Hypothalamus (tissue), 51 donors: Measurements from ENCODE around the gene LRTM2.

Experiments used
- DNase-seq, 51 donors: peaks; one replicate each; lab custom pipeline; 2025; lab: John Stamatoyannopoulos, UW

LRTM2 gene

DNA sequence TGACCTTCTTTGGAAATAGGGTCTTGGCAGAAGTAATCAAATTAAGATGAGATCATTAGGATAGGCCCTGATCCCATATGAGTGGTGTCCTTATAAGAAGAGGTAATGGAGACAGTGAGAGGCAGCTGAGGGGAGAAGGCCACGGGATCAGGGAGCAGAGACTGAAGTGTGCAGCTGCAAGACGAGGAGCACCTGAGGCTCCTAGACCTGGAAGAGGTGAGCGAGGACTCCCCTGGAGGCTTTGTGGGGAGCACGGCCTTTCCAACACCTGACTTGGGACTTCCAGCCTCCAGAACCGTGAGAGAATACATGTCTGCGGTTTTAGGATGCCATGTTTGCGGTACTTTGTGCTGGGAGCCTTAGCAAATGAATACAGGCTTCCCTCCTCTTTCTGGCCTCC is 37.5 kb downstream of the LRTM2 start:
- DNase-seq: no peak

- no peak for DNase-seq
Measured at GRCh38 chr12:1858456-1858855, 38.1 kb downstream of the LRTM2 start.

DNA sequence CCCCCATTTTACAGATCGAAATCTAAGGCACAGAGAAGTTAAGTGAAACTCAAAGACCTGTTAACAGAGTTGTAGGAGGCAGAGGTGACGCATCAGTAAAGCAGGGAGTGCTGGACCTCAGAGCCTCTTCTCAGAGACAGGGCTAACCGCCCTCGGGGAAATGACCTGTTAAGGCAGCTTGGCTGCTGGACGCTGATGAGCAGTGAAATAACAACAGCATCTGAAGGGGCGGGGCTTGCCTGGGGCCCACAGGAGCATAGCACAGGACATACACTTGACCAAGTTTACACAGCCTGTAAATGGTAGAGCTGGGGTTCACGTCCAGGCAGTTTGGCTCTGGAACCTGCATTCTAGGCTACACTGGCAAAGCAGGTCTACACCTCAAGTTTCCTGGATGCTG is 39.3 kb downstream of the LRTM2 start:
- no peak for DNase-seq

DNA sequence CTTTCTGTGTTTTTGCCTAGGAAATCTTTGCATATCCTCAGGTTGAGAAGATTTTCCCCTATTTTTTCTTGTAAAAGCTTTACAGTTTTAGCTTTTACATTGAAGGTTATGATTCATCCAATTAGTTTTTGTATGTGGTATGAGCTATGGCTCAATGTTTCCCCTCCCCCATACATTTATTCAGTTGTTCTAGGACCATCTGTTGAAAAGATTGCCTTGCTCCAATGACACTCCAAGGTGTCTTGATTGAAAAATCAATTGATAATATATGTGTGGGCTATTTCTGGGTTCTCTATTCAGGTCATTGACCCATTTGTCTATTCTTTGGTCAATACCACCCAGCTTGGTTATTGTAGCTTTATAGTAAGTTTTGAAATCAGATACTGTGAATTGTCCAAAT is 42.6 kb downstream of the LRTM2 start:
- DNase-seq: no peak

DNA sequence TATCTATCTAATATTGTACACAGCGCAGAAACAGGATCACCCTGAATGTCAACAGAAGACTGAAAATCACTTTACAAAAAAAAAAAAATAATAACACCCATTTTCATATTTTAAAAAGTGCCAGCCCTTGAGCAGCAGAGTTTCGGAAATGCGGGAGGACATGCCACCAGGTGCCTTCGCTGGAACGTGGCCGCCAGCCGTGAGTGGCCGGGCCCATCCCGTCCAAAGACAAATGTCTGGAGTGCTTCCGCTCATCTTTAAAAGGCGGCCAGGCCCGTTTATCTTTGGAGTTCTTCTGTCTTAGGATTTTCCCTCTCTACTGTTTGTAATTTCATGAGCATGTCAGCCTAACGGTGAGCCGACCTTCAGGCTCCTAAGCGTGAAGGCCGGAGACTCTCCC is 43.5 kb downstream of the LRTM2 start:
- DNase-seq: no peak

DNA sequence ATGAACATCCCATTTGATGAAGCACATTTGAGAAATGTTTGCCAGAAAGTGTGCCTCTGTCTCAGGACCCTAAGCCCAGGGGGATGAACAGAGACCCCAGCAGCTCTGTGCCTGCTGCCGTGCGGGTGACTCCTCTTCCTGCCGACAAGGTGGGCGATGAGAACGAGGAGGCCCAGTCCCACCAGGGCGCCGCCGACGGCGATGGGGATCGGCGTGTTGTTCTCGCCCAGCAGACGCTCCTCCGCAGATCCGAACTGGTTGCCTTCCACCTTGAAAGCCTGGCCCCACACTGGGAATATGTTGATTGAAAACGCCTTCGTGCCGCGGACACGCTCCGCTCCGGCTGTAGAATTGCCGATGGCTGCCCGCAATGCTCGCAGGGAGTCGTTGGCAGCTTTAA is 44.1 kb downstream of the LRTM2 start:
- DNase-seq: no peak

- DNase-seq: no peak
Measured at GRCh38 chr12:1864867-1865266, 44.5 kb downstream of the LRTM2 start.

DNA sequence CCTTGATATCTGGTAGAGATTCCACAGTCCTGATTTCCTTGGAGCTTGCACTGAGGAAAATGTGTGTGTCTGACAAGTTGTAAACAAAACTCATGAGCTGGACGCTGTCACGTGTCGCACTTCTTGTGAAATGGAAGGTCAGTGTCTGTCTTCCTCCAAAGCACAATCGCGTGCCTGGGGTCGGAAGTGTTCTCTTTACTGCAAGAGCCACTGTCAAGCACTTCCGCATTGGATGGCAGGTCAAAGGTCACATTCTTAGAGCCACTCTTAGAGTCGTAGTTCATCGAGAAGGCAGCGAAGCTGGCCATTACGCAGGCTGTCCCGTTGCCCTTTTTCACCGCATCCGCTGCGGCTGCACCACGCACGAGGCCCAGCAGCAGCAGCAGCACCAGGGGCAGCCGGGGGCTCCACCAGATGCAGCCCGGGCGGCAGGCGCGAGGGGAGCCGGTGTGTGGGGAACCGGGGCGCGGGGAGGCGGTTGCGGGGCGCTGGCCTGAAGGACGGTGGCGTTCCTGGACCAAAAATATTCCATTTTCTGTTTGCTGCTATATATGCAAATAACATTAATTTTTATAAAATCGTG is 45.0 kb downstream of the LRTM2 start:
- no peak for DNase-seq

GRCh38 chr12:1869145-1869544 is 48.8 kb downstream of the LRTM2 start:
- DNase-seq: no peak

- DNase-seq: no peak
Measured at GRCh38 chr12:1870086-1870485, 49.7 kb downstream of the LRTM2 start.

DNA sequence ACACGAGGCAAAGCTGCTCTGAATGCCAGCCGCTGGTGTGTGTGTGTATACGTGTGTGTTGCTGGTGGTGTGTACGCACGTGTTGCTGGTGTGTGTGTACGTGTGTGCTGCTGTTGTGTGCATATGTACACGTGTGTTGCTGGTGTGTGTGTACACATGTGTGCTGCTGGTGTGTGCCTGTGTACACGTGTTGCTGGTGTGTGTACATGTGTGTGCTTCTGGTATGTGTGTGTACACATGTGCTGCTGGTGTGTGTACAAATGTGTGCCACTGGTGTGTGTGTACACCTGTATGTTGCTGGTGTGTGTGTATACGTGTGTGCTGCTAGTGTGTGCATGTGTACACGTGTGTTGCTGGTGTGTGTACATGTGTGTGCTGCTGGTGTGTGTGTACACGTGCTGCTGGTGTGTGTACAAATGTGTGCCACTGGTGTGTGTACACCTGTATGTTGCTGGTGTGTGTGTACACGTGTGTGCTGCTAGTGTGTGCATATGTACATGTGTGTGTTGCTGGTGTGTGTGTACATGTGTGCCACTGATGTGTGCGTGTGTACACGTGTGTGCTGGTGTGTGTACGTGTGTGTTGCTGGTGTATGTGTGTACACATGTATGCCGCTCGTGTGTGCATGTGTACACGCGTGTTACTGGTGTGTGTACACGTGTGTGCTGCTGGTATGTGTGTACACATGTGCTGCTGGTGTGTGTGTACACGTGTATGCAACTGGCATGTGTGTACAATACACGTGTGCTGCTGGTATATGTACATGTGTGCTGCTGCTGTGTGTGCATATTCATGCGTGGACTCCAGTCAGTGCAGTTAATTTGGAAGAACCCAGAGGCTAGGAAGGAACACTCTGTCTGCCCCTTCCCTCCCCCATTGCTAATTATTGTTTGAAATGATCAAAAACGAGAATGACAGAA is 50.9 kb downstream of the LRTM2 start:
- no peak for DNase-seq

DNA sequence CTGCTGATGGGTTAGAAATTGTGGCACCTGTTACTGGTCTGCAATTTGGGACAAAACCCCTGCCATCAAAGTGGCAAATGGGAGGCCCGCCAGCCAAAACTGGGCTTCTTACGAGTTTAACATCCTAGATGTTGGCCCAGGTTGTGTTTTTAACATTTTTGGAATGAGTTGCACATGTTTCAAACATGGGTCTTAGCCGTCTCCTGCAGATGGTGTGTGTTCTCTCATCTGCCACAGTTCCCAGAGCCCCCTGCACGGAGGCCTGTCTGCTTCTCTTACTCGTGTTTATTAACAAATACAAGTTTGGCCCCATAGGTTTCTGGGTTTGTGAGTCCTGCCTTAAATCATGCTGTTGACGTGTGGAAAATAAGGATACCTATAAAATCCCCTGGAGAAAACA is 51.6 kb downstream of the LRTM2 start:
- DNase-seq: no peak

GRCh38 chr12:1872448-1872847 is 52.1 kb downstream of the LRTM2 start:
- DNase-seq: no peak

DNA sequence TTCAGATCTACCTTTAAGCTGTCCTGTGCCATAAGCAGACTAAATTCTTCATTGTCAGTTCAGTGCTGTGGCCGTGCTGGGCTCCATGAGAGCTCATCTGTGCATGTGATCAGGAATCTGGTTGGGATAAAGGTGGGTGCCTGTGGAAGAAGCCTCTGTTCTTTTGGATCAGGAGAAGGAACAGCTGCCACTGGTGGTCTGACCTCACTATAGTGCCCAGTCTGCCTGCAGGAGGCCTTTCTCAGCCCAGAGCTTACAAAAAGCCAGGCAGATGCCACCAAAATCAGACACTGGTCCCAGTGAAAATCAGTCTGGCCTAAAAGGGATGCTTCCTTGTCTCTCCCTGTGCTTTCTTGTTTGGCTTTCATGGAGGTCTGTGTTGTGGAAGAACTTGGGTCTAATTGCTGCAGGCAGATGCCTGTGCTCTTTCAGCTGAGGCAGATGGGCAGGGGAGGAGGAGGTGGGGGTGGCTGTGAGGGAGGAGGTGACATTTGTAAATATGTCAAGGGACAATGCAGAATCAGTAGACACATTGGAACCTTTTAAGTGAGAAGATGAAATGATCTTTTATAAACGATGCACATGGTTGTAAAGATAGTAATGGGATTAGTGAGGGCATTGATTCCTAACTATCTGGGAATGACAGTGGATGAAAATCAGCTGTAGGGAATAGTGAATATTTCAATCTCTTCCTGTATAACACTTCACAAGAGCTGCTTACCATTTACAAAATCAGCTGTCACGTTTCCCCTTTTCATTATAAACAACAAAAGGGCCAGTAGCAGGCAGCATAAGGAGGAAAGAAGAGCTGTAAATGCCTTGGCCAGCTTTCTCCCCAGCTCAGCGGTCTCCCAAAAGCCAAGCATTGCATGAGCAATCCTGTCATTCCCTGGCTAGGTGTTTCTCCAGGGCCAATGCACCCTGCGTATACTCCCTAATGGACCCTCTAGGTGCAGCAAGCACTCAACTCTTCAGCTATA is 53.5 kb downstream of the LRTM2 start:
- DNase-seq: no peak

DNA sequence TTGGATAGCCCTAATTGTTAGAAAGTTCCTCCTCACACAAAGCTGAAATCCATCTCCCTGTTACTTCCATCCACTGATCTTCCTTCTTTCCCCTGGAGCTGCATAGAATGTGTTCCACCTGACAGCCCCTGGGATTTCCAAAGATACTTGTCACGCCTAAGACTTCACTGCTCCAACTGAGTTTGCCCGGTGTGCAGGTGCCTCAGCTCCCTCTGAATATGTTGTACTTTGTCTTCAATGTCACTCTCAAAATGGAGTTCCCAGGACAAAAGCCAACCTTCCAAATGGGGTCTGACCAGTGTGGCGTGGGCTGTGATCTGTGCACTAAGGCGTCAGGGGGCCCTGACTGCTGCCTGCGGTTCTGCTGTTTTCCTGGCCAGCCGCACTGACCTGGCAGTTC is 55.2 kb downstream of the LRTM2 start:
- DNase-seq: no peak

- DNase-seq: no peak
Measured at GRCh38 chr12:1876086-1876485, 55.7 kb downstream of the LRTM2 start.

DNA sequence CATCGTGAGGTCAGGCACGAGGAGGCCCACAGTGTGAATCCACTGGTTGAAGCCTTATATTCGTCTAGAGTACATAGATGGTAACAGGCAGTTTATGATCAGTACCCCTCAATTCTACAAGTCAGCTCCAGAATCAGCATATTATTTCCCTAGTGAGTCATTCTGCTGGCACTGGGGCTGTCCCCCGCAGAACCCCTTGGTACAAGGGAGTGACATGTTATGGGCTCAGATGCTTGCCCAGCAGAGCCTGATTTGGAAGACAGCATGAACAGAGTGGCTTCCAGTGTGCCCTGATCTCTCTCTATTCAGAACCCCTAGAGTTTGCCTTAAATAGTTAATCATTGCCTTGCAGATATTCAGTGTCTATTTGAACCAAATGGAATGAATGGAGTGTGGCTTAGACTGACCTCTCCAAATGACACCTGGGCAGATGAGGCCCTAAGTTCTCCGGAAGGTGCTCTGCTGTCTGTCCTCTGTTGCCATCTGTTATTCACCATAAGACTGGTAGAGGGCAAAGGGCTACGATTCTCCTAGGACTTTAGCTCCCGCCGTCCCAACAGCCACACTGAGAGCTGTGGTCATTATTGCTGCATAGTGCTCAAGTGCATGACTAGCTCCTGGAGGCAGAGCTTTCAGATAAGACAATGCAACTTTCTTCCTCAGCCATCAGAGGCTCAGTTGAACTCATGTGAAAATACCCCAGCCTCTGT is 57.0 kb downstream of the LRTM2 start:
- DNase-seq: no peak

- DNase-seq: no peak
Measured at GRCh38 chr12:1878214-1878613, 57.8 kb downstream of the LRTM2 start.

- DNase-seq: no peak
Measured at GRCh38 chr12:1878695-1879094, 58.3 kb downstream of the LRTM2 start.

- no peak for DNase-seq
Measured at GRCh38 chr12:1879633-1880032, 59.3 kb downstream of the LRTM2 start.
